Measurements from ENCODE around the gene CD47. TPM values are rescaled to one million over a fixed set of nuclear protein-coding genes. Genes with fewer than 3 reads are reported as not detected.

Gene CD47
- total and polyA plus RNA-seq, 2 donors (not counting 1 experiment from before 2014, with no cell fraction given) = 86.4 to 259 TPM

DNA sequence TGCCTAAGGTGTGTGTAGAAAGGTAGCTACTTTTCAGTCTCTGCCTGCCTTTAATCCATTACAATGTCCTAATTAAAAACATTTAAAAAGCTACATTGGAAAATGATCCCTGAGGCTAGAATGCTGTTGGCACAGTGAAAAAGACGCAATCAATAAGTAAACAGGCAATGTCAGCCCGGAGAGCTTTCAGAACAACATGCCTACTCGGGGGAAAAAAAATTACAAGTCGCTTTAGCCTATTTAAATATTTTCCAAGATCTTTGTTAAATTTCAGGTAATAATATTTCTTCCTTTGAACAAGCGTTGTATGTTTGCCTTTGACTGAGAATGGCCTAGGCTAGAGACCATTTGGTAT lies 46.6 kb upstream of the CD47 start:
- TF ChIP-seq, protein P1, sequence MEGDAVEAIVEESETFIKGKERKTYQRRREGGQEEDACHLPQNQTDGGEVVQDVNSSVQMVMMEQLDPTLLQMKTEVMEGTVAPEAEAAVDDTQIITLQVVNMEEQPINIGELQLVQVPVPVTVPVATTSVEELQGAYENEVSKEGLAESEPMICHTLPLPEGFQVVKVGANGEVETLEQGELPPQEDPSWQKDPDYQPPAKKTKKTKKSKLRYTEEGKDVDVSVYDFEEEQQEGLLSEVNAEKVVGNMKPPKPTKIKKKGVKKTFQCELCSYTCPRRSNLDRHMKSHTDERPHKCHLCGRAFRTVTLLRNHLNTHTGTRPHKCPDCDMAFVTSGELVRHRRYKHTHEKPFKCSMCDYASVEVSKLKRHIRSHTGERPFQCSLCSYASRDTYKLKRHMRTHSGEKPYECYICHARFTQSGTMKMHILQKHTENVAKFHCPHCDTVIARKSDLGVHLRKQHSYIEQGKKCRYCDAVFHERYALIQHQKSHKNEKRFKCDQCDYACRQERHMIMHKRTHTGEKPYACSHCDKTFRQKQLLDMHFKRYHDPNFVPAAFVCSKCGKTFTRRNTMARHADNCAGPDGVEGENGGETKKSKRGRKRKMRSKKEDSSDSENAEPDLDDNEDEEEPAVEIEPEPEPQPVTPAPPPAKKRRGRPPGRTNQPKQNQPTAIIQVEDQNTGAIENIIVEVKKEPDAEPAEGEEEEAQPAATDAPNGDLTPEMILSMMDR (IDR thresholded peaks at IDR 0.05) = no peak
- TF ChIP-seq EZH2 (IDR thresholded peaks at IDR 0.05; ENCODE audit: borderline replicate concordance, insufficient read depth, low read depth, low read length, poor library complexity, severe bottlenecking) = no peak
- ChIA-PET POLR2A (interaction anchor here (1.1 to 1.7 kb wide), 4 partner anchors 12 to 45 kb away, joined by 3 to 7 read pairs (median 4); no protein-coding TSS in a partner anchor), CTCF (interaction anchor here (0.9 to 1.5 kb wide), 4 partner anchors 9 to 67 kb away, joined by 3 to 5 read pairs (median 3); no protein-coding TSS in a partner anchor)
- intact Hi-C loops (cut with micrococcal nuclease) = loop anchor here (10.0 kb wide), 1 partner anchor 47 kb away; no protein-coding TSS in a partner anchor
- DNase-seq (no peak), ATAC-seq (ENCODE audit: low read depth) (no peak)
- peak overlapping the region in 1 of 2 donors; percentile 30 for H3K27ac ChIP-seq (ENCODE audit: low read length in 2 of 2)
- H3K4me2 ChIP-seq (replicated peaks; ENCODE audit: low read depth, low read length, poor library complexity, severe bottlenecking) = peak overlapping the region; percentile 21
- Mint-ChIP-seq H3K9me3 (ENCODE audit: insufficient read depth) (no peaks in the 10 kb centered on the region), H3K27me3 (no peaks in the 10 kb centered on the region), H3K27ac (peak overlapping the region; percentile 39), H3K4me3 (no peak overlapping the region), H3K4me1 (peaks cover 83% of the 10 kb centered on the region)
- H4K20me1 ChIP-seq (ENCODE audit: control insufficient read depth, insufficient read depth, low read length, poor library complexity, severe bottlenecking) = no peaks in the 10 kb centered on the region
- peaks cover 53 to 56% of the 10 kb centered on the region in 2 donors for H3K4me1 ChIP-seq (ENCODE audit: control insufficient read depth in 2 of 2, insufficient read depth in 2 of 2, low read length in 2 of 2)
- no CpG with 5 or more reads among the region's 5 CpGs for WGBS (ENCODE audit: insufficient coverage)
- no peak overlapping the region for H2AFZ ChIP-seq (ENCODE audit: insufficient read depth, low read depth, low read length, poor library complexity, severe bottlenecking)
- H3K9ac ChIP-seq (ENCODE audit: low read length) = no peak overlapping the region
- no peak overlapping the region for H3K4me3 ChIP-seq (ENCODE audit: control extremely low read depth in 1 of 5, extremely low read depth in 1 of 5, insufficient read depth in 1 of 5, low read depth in 2 of 5, low read length in 4 of 5)
- H3K79me2 ChIP-seq (ENCODE audit: control insufficient read depth, insufficient read depth, low read length) = peaks cover 44% of the 10 kb centered on the region
- peaks cover 0 to 6% (median 0%) of the 10 kb centered on the region in 3 donors for H3K9me3 ChIP-seq (ENCODE audit: control extremely low read depth in 1 of 3, control insufficient read depth in 2 of 3, insufficient read depth in 1 of 3, low read length in 2 of 3)
- H3K36me3 ChIP-seq (replicated peaks in 1 of 2; ENCODE audit: control extremely low read depth in 1 of 2, control insufficient read depth in 1 of 2, extremely low read depth in 1 of 2, insufficient read depth in 2 of 2, low read length in 1 of 2) = peaks cover 2 to 30% of the 10 kb centered on the region in 2 experiments
- no peaks in the 10 kb centered on the region for H3K27me3 ChIP-seq (replicated peaks in 1 of 4; ENCODE audit: control extremely low read depth in 1 of 4, control insufficient read depth in 3 of 4, insufficient read depth in 4 of 4, low read length in 3 of 4)
